ENCODE measurements around the gene RNPEP. TPM values are rescaled to one million over a fixed set of nuclear protein-coding genes. Genes with fewer than 3 reads are reported as not detected.
"Not testable (repeated sequence)": the region's sequence is repeated elsewhere in the genome, so short reads cannot be mapped to it uniquely, and the experiment has no call there.

The RNPEP gene
- total RNA-seq, 2 donors from 2014 or later: 46.6 to 73.5 TPM

DNA sequence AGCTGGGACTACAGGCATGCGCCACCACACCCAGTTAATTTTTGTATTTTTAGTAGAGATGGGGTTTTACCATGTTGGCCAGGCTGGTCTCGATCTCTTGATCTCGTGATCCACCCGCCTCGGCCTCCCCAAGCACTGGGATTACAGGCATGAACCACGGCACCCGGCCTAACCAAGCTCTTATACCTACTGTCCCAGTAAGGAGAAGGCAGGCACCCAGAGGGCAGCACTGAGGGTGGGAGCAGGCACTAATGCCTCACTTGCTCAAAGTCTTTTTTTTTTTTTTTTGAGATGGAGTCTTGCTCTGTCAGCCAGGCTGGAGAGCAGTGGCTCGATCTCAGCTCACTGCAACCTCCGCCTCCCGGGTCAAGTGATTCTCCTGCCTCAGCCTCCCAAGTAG is 42.1 kb upstream of the RNPEP start:
- H3K27ac Mint-ChIP-seq; H3K9ac ChIP-seq (ENCODE audit: extremely low read depth, low read length, poor library complexity, severe bottlenecking); H3K9me3 ChIP-seq (ENCODE audit: control insufficient read depth, low read length); H3K4me1 ChIP-seq (ENCODE audit: control insufficient read depth, insufficient read depth, low read length); H3K27ac ChIP-seq (ENCODE audit: low read depth, low read length); H3K4me3 ChIP-seq (ENCODE audit: low read length); H3K36me3 Mint-ChIP-seq (ENCODE audit: low read depth); H3K27me3 Mint-ChIP-seq (ENCODE audit: insufficient read depth); H3K36me3 ChIP-seq (ENCODE audit: control insufficient read depth, insufficient read depth, low read length); H3K27me3 ChIP-seq (ENCODE audit: control insufficient read depth, insufficient read depth, low read length, poor library complexity, severe bottlenecking); H3K4me3 Mint-ChIP-seq; H3K9me3 Mint-ChIP-seq: not testable (repeated sequence)
- WGBS, 2 experiments (ENCODE audit: insufficient coverage in 1 of 2, insufficient read length in 1 of 2): 91 to 94% methylated on average over 6 to 9 of the region's 10 CpGs
- H3K4me1 Mint-ChIP-seq: peaks cover 25% of the 10 kb centered on the region
- DNase-seq: peak; percentile 77
- TF ChIP-seq, protein P1, sequence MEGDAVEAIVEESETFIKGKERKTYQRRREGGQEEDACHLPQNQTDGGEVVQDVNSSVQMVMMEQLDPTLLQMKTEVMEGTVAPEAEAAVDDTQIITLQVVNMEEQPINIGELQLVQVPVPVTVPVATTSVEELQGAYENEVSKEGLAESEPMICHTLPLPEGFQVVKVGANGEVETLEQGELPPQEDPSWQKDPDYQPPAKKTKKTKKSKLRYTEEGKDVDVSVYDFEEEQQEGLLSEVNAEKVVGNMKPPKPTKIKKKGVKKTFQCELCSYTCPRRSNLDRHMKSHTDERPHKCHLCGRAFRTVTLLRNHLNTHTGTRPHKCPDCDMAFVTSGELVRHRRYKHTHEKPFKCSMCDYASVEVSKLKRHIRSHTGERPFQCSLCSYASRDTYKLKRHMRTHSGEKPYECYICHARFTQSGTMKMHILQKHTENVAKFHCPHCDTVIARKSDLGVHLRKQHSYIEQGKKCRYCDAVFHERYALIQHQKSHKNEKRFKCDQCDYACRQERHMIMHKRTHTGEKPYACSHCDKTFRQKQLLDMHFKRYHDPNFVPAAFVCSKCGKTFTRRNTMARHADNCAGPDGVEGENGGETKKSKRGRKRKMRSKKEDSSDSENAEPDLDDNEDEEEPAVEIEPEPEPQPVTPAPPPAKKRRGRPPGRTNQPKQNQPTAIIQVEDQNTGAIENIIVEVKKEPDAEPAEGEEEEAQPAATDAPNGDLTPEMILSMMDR (conservative IDR thresholded peaks at IDR 0.05): peak; percentile 51

DNA sequence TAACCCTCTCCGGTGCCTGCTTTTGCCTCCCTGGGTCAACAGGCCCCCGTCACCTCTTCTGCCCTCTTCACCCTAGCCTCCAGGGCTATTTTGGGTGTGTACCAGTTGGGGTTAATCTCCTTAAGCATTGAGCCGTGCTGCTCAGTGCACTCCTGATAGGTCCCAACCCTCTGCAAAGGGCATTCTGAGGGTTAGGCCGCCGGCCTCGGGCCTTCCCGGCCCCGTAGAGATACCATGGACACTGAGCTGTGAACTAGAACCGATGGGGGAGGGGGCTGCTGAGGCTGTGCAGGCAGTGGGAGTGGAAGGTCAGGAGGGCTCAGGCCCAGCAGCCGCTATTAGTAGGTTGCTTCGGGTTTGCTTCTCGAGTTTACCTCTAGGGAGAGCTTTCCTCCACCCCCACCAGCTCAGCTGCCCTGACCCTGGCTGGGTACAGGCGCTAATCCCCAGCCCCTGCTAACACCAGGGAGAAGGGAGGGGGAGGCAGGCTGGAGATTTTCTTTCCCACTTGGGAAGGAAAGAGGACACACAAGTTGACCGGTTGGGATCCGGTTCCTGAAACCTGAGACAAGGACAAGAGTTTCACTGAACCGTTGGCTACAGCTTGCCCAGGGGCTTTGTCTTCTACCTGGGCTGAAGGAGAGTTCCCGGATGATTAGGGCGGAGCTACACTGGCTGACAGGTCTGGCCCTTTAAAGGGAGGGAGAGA is 40.9 kb upstream of the RNPEP start:
- Mint-ChIP-seq H3K4me1 (peaks cover 36% of the 10 kb centered on the region), H3K27me3 (ENCODE audit: insufficient read depth) (peaks cover 6% of the 10 kb centered on the region), H3K36me3 (ENCODE audit: low read depth) (no peaks in the 10 kb centered on the region), H3K9me3 (no peaks in the 10 kb centered on the region), H3K27ac (peak overlapping the region; percentile 96), H3K4me3 (peak overlapping the region; percentile 54)
- H3K4me3 ChIP-seq (ENCODE audit: low read length): peak overlapping the region; percentile 61
- peak overlapping the region; percentile 36 for H3K27ac ChIP-seq (ENCODE audit: low read depth, low read length)
- TF ChIP-seq, protein P1 (conservative IDR thresholded peaks at IDR 0.05): peak; percentile 41
- DNase-seq: peak; percentile 94
- H3K4me1 ChIP-seq (ENCODE audit: control insufficient read depth, insufficient read depth, low read length): no peaks in the 10 kb centered on the region
- no peaks in the 10 kb centered on the region for H3K36me3 ChIP-seq (ENCODE audit: control insufficient read depth, insufficient read depth, low read length)
- peak overlapping the region; percentile 47 for H3K9ac ChIP-seq (ENCODE audit: extremely low read depth, low read length, poor library complexity, severe bottlenecking)
- peaks cover under 1% of the 10 kb centered on the region for H3K27me3 ChIP-seq (ENCODE audit: control insufficient read depth, insufficient read depth, low read length, poor library complexity, severe bottlenecking)
- 11 to 80% methylated on average over 1 to 18 of the region's 18 CpGs for WGBS, 2 experiments (ENCODE audit: insufficient coverage in 1 of 2, insufficient read length in 1 of 2)
- no peaks in the 10 kb centered on the region for H3K9me3 ChIP-seq (ENCODE audit: control insufficient read depth, low read length)

DNA sequence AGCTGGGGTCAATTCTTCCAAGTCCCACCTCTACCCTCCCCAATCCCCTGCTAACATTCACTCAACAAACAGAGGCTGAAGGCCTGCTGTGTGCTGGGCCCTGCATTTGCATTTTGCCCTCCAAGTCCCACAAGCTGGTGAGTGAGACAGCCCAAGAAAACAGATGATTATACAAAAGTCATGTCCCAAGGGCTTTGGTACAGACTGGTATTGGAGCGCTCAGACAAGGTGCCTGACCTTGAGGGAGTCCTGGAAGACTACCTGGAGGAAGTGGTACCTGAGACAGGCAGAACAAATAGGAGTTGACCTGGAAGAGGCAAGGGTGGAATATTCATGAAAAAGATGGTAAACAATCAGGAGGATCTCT is 40.3 kb upstream of the RNPEP start:
- DNase-seq: no peak
- Histone ChIP-seq H3K9ac (ENCODE audit: extremely low read depth, low read length, poor library complexity, severe bottlenecking) (peak overlapping the region; percentile 47), H3K36me3 (ENCODE audit: control insufficient read depth, insufficient read depth, low read length) (no peaks in the 10 kb centered on the region), H3K27me3 (ENCODE audit: control insufficient read depth, insufficient read depth, low read length, poor library complexity, severe bottlenecking) (peaks cover 6% of the 10 kb centered on the region), H3K4me3 (ENCODE audit: low read length) (peak overlapping the region; percentile 61), H3K9me3 (ENCODE audit: control insufficient read depth, low read length) (no peaks in the 10 kb centered on the region), H3K27ac (ENCODE audit: low read depth, low read length) (peak overlapping the region; percentile 36), H3K4me1 (ENCODE audit: control insufficient read depth, insufficient read depth, low read length) (peaks cover 3% of the 10 kb centered on the region)
- WGBS, 2 experiments (ENCODE audit: insufficient coverage in 1 of 2, insufficient read length in 1 of 2): 90 to 91% methylated on average over 1 of the region's 1 CpG
- Mint-ChIP-seq H3K9me3 (no peaks in the 10 kb centered on the region), H3K27me3 (ENCODE audit: insufficient read depth) (peaks cover 12% of the 10 kb centered on the region), H3K4me1 (peaks cover 40% of the 10 kb centered on the region), H3K36me3 (ENCODE audit: low read depth) (no peaks in the 10 kb centered on the region), H3K4me3 (peak overlapping the region; percentile 54), H3K27ac (peak overlapping the region; percentile 96)
- TF ChIP-seq, protein P1 (conservative IDR thresholded peaks at IDR 0.05): no peak
